GM21737 (cell line): ENCODE results near the gene G6PD.

Experiments
- ATAC-seq: cut with Tn5 transposase; IDR thresholded peaks from one replicate; pipeline ENCODE4 v1.9.1; 2021; ENCODE audit warnings: mild to moderate bottlenecking, moderate library complexity; ENCODE audit not compliant: unreplicated experiment

Gene G6PD

GRCh38 chrX:154488336-154489075 is 58.1 kb downstream of the G6PD start:
- no peak for ATAC-seq

GRCh38 chrX:154487518-154488290 is 58.9 kb downstream of the G6PD start:
- no peak for ATAC-seq

GRCh38 chrX:154486396-154487207 is 60.0 kb downstream of the G6PD start, which contains the start of gene UBL4A:
UBL4A (minus strand) TSS chrX:154486615; CDS start chrX:154486584, 31 bp downstream.
- no peak for ATAC-seq

DNA sequence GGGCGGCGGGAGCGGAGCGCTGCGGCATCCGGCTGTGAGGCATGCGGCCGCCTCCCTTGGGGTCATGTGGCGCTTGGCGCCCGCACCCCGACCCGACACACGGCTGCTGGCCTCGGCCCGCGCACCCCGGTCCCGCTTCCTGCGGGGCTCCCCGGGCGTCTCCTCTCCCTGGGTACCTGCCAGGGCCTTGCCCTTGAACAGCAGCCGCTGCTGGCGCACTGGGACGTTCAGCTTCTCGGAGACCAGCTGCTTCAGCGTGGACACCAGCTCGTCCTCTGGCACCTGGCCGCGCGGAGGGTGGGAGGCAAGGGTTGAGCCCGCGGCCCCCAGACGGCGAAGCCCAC is 60.6 kb downstream of the G6PD start:
- no peak for ATAC-seq

DNA sequence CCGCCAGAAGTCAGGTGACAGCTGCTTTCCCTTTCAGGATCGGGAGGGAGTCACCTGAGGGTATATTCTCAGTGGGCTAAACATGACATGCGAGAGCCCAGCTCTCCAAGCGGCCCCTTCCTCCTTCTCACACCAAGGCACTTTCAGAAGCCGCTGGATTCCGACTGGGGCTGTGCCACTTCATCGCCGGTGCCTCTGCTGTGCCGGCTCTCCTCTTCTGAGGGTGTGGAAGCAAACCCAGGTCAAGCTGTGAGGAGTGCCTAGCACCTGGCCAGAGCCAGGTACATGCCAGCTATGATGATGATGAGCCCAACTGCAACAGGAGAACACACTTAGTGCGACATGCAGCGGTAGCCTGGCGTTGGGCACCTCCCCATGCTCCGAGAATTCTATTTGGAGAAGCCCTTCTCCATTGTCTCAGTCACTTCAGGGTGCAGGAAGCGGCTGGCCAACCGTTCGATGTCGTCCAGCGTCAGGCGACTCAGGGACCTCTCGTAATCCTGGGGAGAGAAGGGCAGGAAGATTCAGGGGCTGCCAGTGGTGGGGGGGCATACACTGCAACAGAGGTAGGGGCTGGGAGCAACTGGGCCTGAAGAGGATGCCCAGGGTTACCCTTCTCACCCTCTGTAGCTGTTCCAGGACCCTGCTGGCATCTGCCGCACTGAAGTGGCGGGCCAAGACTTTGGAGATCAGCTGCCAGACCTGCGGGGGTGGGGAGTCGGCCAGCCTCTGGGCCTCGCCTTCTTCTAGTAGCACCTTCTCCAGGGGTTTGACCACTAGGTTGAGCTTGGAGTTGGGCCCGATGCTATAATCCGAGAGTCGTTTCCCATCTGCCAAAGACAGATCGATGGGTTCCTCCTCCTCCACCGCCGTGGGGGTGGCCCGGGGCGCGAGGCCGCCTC is 61.2 kb downstream of the G6PD start:
- no peak for ATAC-seq

DNA sequence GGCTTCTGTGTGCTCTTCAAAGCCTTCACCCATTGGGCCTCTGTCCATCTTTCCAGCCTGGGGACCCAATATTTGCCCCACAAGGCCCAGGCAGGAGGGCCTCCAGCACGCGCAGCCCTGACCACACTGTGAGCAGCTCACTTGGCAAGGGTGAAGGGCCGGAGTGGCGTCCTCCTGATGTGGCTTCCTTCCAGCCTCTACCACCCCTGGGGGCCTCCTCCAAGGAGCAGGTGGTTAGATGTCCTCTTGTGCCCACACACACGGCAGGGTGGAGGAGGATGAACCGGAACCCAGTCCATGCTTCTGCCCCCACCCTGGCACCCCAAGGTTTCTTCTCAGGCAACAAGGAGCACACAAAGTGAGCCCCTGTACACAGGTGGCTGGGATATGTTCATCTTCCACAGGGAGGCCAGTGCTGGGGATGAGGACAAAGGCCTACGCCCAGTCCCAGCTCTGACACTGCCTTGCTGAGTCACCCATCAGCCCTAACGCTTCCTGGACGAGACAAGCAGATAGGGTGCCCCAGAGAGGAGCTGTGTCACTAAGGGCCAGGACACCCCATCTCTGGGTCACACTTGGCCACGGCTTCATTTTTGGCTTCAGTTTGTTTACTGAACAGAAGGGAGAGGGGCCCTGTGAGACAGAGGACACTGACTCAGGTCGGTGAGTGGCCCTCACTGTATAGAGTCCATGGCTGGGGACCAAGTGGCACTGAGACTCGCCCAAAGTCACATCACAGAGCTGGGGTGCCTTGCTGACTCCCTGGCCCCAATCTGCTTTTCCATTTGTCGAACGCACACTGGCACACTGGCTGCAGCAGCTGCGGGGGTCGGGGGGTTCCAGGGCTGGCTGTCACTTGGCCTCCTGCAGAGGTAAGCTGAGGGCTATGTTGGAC is 62.1 kb downstream of the G6PD start:
- ATAC-seq = no peak

- ATAC-seq = no peak
Observed at GRCh38 chrX:154483325-154483724, 63.3 kb downstream of the G6PD start.

DNA sequence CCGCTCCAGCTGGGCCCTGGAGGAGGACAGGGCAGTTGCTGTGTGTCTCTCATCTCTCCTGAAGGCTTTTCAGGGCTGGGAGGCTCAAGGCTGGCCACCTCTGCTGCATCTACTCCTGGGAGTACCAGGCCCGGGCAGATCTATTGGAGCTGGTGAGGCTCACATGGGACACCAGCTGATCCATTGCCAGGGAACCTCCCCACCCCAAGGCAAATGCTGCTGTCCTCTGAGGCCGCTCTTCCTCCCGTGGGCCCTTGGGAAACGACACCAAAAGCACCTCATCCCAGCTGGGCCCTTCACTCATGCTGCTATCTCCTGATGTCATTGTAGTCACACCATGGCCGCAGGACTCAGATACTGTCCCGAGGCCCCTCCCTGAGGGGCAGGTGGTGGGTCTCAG is 63.9 kb downstream of the G6PD start:
- no peak for ATAC-seq

- ATAC-seq = no peak
Observed at GRCh38 chrX:154481911-154482601, 64.6 kb downstream of the G6PD start.
